GM06990 (cell line): Measurements from ENCODE around the gene PLXNB2.

ENCODE experiments used
- DNase-seq: peaks from one replicate; pipeline ENCODE4 v3.0.0-alpha.2; 2011; ENCODE audit not compliant: insufficient read length; ENCODE audit errors: extremely low read depth
- H3K27me3 ChIP-seq: replicated peaks from 2 replicates; pipeline ENCODE4 v1.6.0; 2011; ENCODE audit warnings: low read length; ENCODE audit not compliant: control insufficient read depth, insufficient read depth
- H3K36me3 ChIP-seq: 2 replicates; pipeline ENCODE4 v1.5.1; 2011; ENCODE audit warnings: low read length; ENCODE audit not compliant: control insufficient read depth, insufficient read depth
- H3K4me3 ChIP-seq: replicated peaks from 2 replicates; pipeline ENCODE4 v1.5.1; 2011; ENCODE audit warnings: low read depth, mild to moderate bottlenecking, control low read depth, low read length
- CTCF ChIP-seq: IDR thresholded peaks from 2 replicates; pipeline ENCODE4 v1.5.1; 2011; ENCODE audit warnings: low read length, control low read depth, mild to moderate bottlenecking, inconsistent platforms; ENCODE audit not compliant: insufficient read depth, poor library complexity, severe bottlenecking

PLXNB2 gene

GRCh38 chr22:50280022-50280707 lies 27.3 kb downstream of the PLXNB2 start:
- TF ChIP-seq CTCF, result no peak
- peaks cover 55% of the 10 kb centered on the region for H3K36me3 ChIP-seq

GRCh38 chr22:50278956-50279619 lies 28.4 kb downstream of the PLXNB2 start:
- Histone ChIP-seq H3K36me3 (peaks cover 58% of the 10 kb centered on the region), H3K27me3 (no peaks in the 10 kb centered on the region), H3K4me3 (no peak overlapping the region)
- DNase-seq, result no peak
- TF ChIP-seq CTCF, result no peak

More at GRCh38 chr22:50280022-50280707, 27.3 kb downstream of the PLXNB2 start:
- Histone ChIP-seq H3K4me3 (no peak overlapping the region), H3K27me3 (no peaks in the 10 kb centered on the region)
- no peak for DNase-seq

- peaks cover 55% of the 10 kb centered on the region for H3K36me3 ChIP-seq
- H3K4me3 ChIP-seq, result no peak overlapping the region
- no peak for TF ChIP-seq CTCF
- H3K27me3 ChIP-seq, result no peaks in the 10 kb centered on the region
- DNase-seq, result no peak
Measured at GRCh38 chr22:50278461-50278860, 29.0 kb downstream of the PLXNB2 start.

GRCh38 chr22:50277761-50278160 lies 29.7 kb downstream of the PLXNB2 start:
- no peaks in the 10 kb centered on the region for H3K27me3 ChIP-seq
- peaks cover 49% of the 10 kb centered on the region for H3K36me3 ChIP-seq
- DNase-seq, result no peak
- no peak for TF ChIP-seq CTCF
- H3K4me3 ChIP-seq, result no peak overlapping the region

GRCh38 chr22:50276143-50276542 lies 31.3 kb downstream of the PLXNB2 start:
- Histone ChIP-seq H3K4me3 (no peak overlapping the region), H3K36me3 (peaks cover 39% of the 10 kb centered on the region), H3K27me3 (no peaks in the 10 kb centered on the region)
- peak; percentile 84 for TF ChIP-seq CTCF
- peak; percentile 85 for DNase-seq
